Progenitor cell of endocrine pancreas (in vitro differentiated cells): Measurements from ENCODE around the gene ANKRD34A. TPM values are rescaled to one million over a fixed set of nuclear protein-coding genes. Genes with fewer than 3 reads are reported as not detected.
A peak's percentile ranks its signal among the peaks of the same experiment; 100 is the strongest.

ENCODE experiments used
- DNase-seq: peaks from one replicate; pipeline ENCODE4 v3.0.0; 2021; ENCODE audit warnings: low spot score; ENCODE audit not compliant: unreplicated experiment
- H3K27ac Mint-ChIP-seq: 2 replicates; pipeline ENCODE4 v1.8.0; 2021; ENCODE audit warnings: mild to moderate bottlenecking, moderate library complexity, mixed read lengths
- H3K27me3 Mint-ChIP-seq: 2 replicates; pipeline ENCODE4 v1.8.0; 2021; ENCODE audit warnings: mixed read lengths
- H3K36me3 Mint-ChIP-seq: 2 replicates; pipeline ENCODE4 v1.8.0; 2022; ENCODE audit warnings: mixed read lengths; ENCODE audit not compliant: insufficient read depth
- H3K4me1 Mint-ChIP-seq: 2 replicates; pipeline ENCODE4 v1.8.0; 2021; ENCODE audit warnings: low read depth, mixed read lengths
- H3K4me3 Mint-ChIP-seq: 2 replicates; pipeline ENCODE4 v1.8.0; 2021; ENCODE audit warnings: low read depth, mild to moderate bottlenecking, moderate library complexity, mixed read lengths
- H3K9me3 Mint-ChIP-seq: 2 replicates; pipeline ENCODE4 v1.8.0; 2021; ENCODE audit warnings: low read depth, mixed read lengths
- CTCF ChIP-seq: fragments of 200-600 bp; sonication (generic); IDR thresholded peaks from one replicate; pipeline ENCODE4 v1.5.0; 2021; ENCODE audit warnings: antibody characterized with exemption, mild to moderate bottlenecking; ENCODE audit not compliant: unreplicated experiment
- total RNA-seq: library from RNA; stranded (reverse); gene quantifications from 2 replicates; pipeline ENCODE4 v1.2.1, GENCODE V29; 2021

Gene ANKRD34A
- total RNA-seq, 1 donor from 2014 or later = 0.22 TPM

GRCh38 chr1:145918144-145918991, 46.0 kb downstream of the ANKRD34A start, which contains the start of gene PEX11B:
Gene PEX11B (minus strand): TSS chr1:145918717. CDS start chr1:145918688, 29 bp downstream.
- Mint-ChIP-seq H3K27me3 (no peaks in the 10 kb centered on the region), H3K27ac (peak within 1 kb of the TSS; percentile 96)
- TF ChIP-seq CTCF = no peak

GRCh38 chr1:145917595-145917994, 46.8 kb downstream of the ANKRD34A start:
- no peaks in the 10 kb centered on the region for H3K27me3 Mint-ChIP-seq
- no peak for DNase-seq
- H3K36me3 Mint-ChIP-seq = peaks cover 7% of the 10 kb centered on the region
- no peaks in the 10 kb centered on the region for H3K9me3 Mint-ChIP-seq
- peak overlapping the region; percentile 92 for H3K4me3 Mint-ChIP-seq
- no peak overlapping the region for H3K27ac Mint-ChIP-seq
- peaks cover 14% of the 10 kb centered on the region for H3K4me1 Mint-ChIP-seq
- no peak for TF ChIP-seq CTCF

More at GRCh38 chr1:145918144-145918991, 46.0 kb downstream of the ANKRD34A start, which contains the start of gene PEX11B:
- H3K4me1 Mint-ChIP-seq = peaks cover 14% of the 10 kb centered on the region
- peaks cover 7% of the 10 kb centered on the region for H3K36me3 Mint-ChIP-seq
- H3K4me3 Mint-ChIP-seq = peak within 1 kb of the TSS; percentile 92
- H3K9me3 Mint-ChIP-seq = no peaks in the 10 kb centered on the region
- DNase-seq = peak; percentile 66

GRCh38 chr1:145916745-145917144, 47.6 kb downstream of the ANKRD34A start:
- TF ChIP-seq CTCF = no peak
- Mint-ChIP-seq H3K27ac (peak overlapping the region; percentile 17), H3K27me3 (no peaks in the 10 kb centered on the region), H3K4me3 (peak overlapping the region; percentile 92), H3K9me3 (no peaks in the 10 kb centered on the region), H3K36me3 (peaks cover 8% of the 10 kb centered on the region), H3K4me1 (peaks cover 14% of the 10 kb centered on the region)
- DNase-seq = no peak

GRCh38 chr1:145912128-145912641, 52.2 kb downstream of the ANKRD34A start:
- no peak for DNase-seq
- H3K27ac Mint-ChIP-seq = no peak overlapping the region
- H3K4me3 Mint-ChIP-seq = no peak overlapping the region
- H3K27me3 Mint-ChIP-seq = no peaks in the 10 kb centered on the region
- H3K36me3 Mint-ChIP-seq = peaks cover 10% of the 10 kb centered on the region
- no peaks in the 10 kb centered on the region for H3K9me3 Mint-ChIP-seq
- TF ChIP-seq CTCF = no peak
- H3K4me1 Mint-ChIP-seq = peaks cover 3% of the 10 kb centered on the region

Other genes starting within 250 kb of the ANKRD34A start
- gene CD160, start 245.1 kb downstream of the ANKRD34A start, total RNA-seq = not detected in 2 replicates
- 14.5 and 14.7 TPM in 2 replicates for gene RNF115, start 140.5 kb downstream of the ANKRD34A start, total RNA-seq
- gene POLR3C, start 140.4 kb downstream of the ANKRD34A start, total RNA-seq = 31.9 and 34.0 TPM in 2 replicates
- gene NUDT17, start 118.9 kb downstream of the ANKRD34A start, total RNA-seq = 5.0 and 5.2 TPM in 2 replicates
- gene PIAS3, start 105.5 kb downstream of the ANKRD34A start, total RNA-seq = 36.9 and 38.2 TPM in 2 replicates
- 0.31 TPM in 2 replicates for gene ANKRD35, start 78.7 kb downstream of the ANKRD34A start, total RNA-seq
- gene ITGA10, start 54.5 kb downstream of the ANKRD34A start, total RNA-seq = 0.81 and 0.89 TPM in 2 replicates
- gene PEX11B, start 45.9 kb downstream of the ANKRD34A start, total RNA-seq = 21.1 and 23.9 TPM in 2 replicates
- gene RBM8A, start 37.1 kb downstream of the ANKRD34A start, total RNA-seq = 163 and 173 TPM in 2 replicates
- gene LIX1L, start 6.6 kb downstream of the ANKRD34A start, total RNA-seq = 4.2 and 4.5 TPM in 2 replicates
- gene POLR3GL, start 115 bp upstream of the ANKRD34A start, total RNA-seq = 12.8 and 13.7 TPM in 2 replicates
- 38.1 and 38.8 TPM in 2 replicates for gene TXNIP, start 32.0 kb upstream of the ANKRD34A start, total RNA-seq
- not detected in 2 replicates for gene HJV, start 57.2 kb upstream of the ANKRD34A start, total RNA-seq
- 3.4 and 3.6 TPM in 2 replicates for gene NBPF10, start 180.2 kb upstream of the ANKRD34A start, total RNA-seq